Femur (tissue), 1 donor: ENCODE data around the gene RNF19B.
"Not testable (repeated sequence)": the region's sequence is repeated elsewhere in the genome, so short reads cannot be mapped to it uniquely, and the experiment has no call there.

ENCODE experiments used
- DNase-seq: peaks from one replicate; pipeline ENCODE4 v3.0.0-alpha.2; 2017

Gene RNF19B, protein sequence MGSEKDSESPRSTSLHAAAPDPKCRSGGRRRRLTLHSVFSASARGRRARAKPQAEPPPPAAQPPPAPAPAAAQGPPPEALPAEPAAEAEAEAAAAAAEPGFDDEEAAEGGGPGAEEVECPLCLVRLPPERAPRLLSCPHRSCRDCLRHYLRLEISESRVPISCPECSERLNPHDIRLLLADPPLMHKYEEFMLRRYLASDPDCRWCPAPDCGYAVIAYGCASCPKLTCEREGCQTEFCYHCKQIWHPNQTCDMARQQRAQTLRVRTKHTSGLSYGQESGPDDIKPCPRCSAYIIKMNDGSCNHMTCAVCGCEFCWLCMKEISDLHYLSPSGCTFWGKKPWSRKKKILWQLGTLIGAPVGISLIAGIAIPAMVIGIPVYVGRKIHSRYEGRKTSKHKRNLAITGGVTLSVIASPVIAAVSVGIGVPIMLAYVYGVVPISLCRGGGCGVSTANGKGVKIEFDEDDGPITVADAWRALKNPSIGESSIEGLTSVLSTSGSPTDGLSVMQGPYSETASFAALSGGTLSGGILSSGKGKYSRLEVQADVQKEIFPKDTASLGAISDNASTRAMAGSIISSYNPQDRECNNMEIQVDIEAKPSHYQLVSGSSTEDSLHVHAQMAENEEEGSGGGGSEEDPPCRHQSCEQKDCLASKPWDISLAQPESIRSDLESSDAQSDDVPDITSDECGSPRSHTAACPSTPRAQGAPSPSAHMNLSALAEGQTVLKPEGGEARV

GRCh38 chr1:32964461-32965250, at the start of gene RNF19B:
RNF19B (minus strand) TSS chr1:32964809; CDS start chr1:32964685, 124 bp downstream.
- DNase-seq: peak; percentile 97

DNA sequence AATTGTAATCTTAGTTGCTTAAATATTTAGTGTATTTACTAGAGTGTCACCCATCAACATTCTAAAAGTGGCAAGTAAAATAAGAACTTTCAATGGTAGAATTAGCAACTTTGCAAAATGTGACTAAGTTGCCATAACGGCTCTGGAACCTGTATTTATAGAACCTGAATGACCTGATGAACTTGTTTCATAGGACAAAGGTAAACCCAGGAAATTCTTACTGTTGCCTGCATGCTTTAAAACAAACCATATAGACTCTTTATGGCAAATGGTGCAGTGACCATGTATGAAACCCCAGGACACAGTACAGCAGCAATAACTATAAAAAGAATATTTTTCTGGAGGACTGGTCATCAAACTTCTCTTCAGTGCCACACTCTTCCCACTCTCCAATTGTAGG, 49.2 kb upstream of the RNF19B start:
- no peak for DNase-seq

- no peak for DNase-seq
Measured at GRCh38 chr1:33012165-33012564, 47.6 kb upstream of the RNF19B start.

GRCh38 chr1:33010932-33011731, 46.5 kb upstream of the RNF19B start:
- peak; percentile 80 for DNase-seq

GRCh38 chr1:33009561-33009960, 45.0 kb upstream of the RNF19B start:
- DNase-seq: no peak

GRCh38 chr1:33008051-33008914, 43.7 kb upstream of the RNF19B start:
- DNase-seq: no peak

- peak; percentile 38 for DNase-seq
Measured at GRCh38 chr1:33007190-33008050, 42.8 kb upstream of the RNF19B start.

GRCh38 chr1:33005838-33006421, 41.3 kb upstream of the RNF19B start:
- DNase-seq: no peak

DNA sequence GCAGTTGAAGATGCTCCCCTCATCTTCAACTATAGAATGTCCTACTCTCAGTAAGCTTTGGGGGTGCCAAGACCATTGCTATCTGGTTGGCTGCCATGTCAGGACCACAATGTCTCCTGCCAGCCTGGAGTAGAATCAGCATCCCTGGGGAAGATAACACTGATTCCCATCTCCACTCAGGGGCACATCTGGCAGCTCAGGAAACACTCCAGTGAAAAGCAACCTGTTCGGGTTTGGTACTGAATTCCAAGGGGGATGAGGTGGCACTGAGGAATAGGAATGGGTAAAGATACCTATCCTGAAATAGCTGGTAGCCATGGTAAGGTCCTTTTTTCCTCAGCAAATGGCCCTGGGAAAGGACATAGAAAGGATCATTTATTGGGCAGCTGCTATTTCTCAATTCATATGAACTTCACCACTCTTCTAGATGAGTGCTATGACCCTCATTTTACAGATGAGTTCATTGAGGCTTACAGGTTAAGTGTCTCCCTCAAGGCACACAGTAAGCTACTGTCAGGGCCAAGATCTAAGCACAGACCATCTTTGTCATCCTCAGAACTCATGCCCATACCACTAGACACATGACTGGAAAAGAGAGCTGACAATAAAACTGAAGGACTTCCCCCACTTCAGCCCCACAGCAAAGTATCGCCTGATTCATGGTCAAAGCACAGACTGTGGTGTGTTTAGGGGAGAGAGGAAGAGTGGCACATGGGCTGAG, 40.7 kb upstream of the RNF19B start:
- no peak for DNase-seq

GRCh38 chr1:33004613-33005012, 40.0 kb upstream of the RNF19B start:
- DNase-seq: no peak

GRCh38 chr1:33003657-33004056, 39.0 kb upstream of the RNF19B start:
- no peak for DNase-seq

- no peak for DNase-seq
Measured at GRCh38 chr1:33002006-33002405, 37.4 kb upstream of the RNF19B start.

DNA sequence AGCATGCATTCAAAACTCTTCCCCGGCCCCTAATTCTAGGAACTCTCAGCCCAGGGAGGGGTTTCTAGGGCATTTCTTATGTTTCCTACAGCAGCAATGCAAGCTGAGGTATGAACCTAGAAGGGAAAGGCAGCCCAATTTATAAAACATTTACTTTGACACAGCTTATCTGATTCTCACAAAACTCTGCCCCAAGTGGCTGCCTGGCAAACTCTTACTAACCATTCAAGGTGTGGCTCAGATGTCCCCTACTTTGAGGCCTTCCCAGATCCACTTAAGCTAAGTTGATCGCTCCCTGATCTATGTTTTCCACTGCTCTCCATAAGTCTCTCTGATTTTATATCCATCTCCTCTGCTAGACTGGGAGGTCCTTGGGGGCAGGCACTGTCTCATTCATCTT, 36.7 kb upstream of the RNF19B start:
- no peak for DNase-seq

- no peak for DNase-seq
Measured at GRCh38 chr1:33000427-33001026, 35.9 kb upstream of the RNF19B start.

GRCh38 chr1:32998997-32999396, 34.4 kb upstream of the RNF19B start:
- DNase-seq: peak; percentile 47

DNA sequence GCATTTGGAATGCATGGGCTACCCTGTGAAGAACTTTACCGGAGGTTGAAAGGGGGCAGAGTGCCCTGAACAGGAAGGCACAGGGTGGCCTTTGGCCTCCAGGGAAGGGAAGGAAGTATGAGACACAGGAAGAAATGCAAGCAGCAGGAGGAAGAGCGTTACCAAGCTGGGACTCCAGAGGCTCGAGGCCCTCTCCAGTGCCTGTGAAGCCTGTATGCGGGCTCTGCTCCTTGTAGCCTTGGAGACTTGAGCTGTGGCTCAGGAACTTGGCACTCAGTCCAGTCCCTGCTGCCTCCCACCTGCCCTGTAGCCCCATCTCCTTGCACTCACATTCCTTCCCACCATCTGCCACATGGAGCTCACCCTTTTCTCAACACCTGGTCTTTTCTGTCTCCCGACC, 33.5 kb upstream of the RNF19B start:
- peak; percentile 48 for DNase-seq

DNA sequence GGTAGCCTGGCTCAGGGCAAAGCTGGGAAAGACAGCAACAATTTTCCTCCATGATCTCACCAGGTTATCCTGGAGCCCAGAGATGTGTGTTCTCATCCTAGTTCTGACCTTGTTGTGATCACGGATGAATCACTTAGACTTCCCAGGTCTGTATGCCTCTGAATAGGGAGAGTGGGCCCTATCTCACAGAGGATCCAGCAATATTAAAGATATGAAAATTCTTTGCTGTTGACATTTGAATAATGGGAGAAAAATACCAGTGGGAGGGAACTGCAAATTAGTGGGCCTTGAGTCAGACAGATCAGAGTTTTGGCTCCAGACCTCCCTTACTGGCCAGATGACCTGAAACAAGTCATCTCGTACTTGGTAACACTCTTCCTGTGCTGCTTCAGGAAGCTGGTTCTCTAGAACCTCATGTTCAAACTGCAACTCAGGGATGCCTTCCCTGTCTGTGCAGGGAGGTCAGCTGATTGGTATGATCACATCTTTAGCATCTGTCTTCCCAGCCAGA, 32.8 kb upstream of the RNF19B start:
- no peak for DNase-seq

- not testable (repeated sequence) for DNase-seq
Measured at GRCh38 chr1:32993324-32993636, 28.7 kb upstream of the RNF19B start.
